Uterus (tissue), 4 donors: ENCODE measurements around the gene LMBR1. TPM values are rescaled to one million over a fixed set of nuclear protein-coding genes. Genes with fewer than 3 reads are reported as not detected.
"Not testable (repeated sequence)": the region's sequence is repeated elsewhere in the genome, so short reads cannot be mapped to it uniquely, and the experiment has no call there.

Experiments used
- DNase-seq, 2 donors: peaks; one replicate each; pipeline ENCODE4 v3.0.0-alpha.2; 2019 to 2020
- H3K27ac ChIP-seq, 2 donors: fragments of 200-600 bp; sonication (generic); 1 replicate in 1 of 2; 2 replicates in 1 of 2; pipeline ENCODE4 v1.5.1; 2016 to 2018
- H3K27me3 ChIP-seq, 2 donors: fragments of 200-600 bp; sonication (generic); one replicate each; pipeline ENCODE4 v1.5.1; 2018 to 2019; ENCODE audit warnings: control low read depth in 1 of 2
- H3K36me3 ChIP-seq, 2 donors: fragments of 200-600 bp; sonication (generic); one replicate each; pipeline ENCODE4 v1.5.1; 2019; ENCODE audit warnings: control low read depth in 1 of 2
- H3K4me1 ChIP-seq, 2 donors: fragments of 200-600 bp; sonication (generic); one replicate each; pipeline ENCODE4 v1.5.1; 2018 to 2019; ENCODE audit warnings: control low read depth in 1 of 2
- H3K4me3 ChIP-seq, 2 donors: fragments of 200-600 bp; sonication (generic); 1 replicate in 1 of 2; 2 replicates in 1 of 2; pipeline ENCODE4 v1.5.1; 2018 to 2019; ENCODE audit warnings: mild to moderate bottlenecking in 1 of 2
- H3K9me3 ChIP-seq, 2 donors: fragments of 200-600 bp; sonication (generic); one replicate each; pipeline ENCODE4 v1.5.1; 2019; ENCODE audit warnings: control low read depth in 1 of 2
- POLR2A ChIP-seq, 2 donors: fragments of 450-650 bp; IDR thresholded peaks; one replicate each; pipeline ENCODE4 v1.6.1; 2016; ENCODE audit warnings: antibody characterized with exemption in 2 of 2, mild to moderate bottlenecking in 1 of 2, moderate library complexity in 1 of 2
- intact Hi-C: fragments of 100-400 bp; cut with DNase I; formaldehyde crosslinking; loops from one replicate; pipeline ENCODE4 v1.15.1; 2023; ENCODE audit warnings: low total_unique reads
- total RNA-seq, 4 donors: library from RNA; depleted of rRNA in 3 of 4; stranded (reverse); fragments of >200 nt in 3 of 4; gene quantifications; one replicate each; pipeline versions ENCODE4 v1.1.0 to v1.2.4, GENCODE V29; 2014 to 2023
- TF ChIP-seq, protein P1 (sequence below), 4 experiments: fragments of 200-600 bp in 2 of 4; fragments of 450-650 bp in 2 of 4; sonication (generic) in 2 of 4; IDR thresholded peaks; one replicate each; pipeline ENCODE4 v1.5.1; 2016 to 2019; ENCODE audit warnings: antibody characterized with exemption in 4 of 4, mild to moderate bottlenecking in 2 of 4, moderate library complexity in 1 of 4
- donor health status: DM: yes; HTN: yes; CAD: no.

The LMBR1 gene
- total RNA-seq, 4 donors from 2014 or later: 54.4 to 1,378 (median 140) TPM

DNA sequence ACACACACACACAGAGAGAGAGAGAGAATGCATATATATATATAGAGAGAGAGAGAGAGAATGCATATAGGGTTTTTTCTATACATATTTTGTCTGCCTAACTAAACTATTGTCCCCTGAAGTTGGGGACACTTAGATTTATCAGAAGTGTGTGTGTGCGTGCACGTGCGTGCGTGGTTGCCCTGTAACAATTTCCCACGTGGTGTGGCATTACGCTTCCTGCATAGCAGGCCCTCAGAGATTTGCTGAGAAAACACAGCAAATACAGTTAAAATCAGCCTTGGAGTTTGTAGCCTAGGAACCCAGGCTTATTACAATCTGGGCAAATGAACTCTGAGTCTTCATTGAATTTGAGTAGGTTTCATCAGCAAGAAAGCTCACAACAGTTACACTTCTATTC lies 237.7 kb downstream of the LMBR1 start:
- H3K9me3 ChIP-seq: no peaks in the 10 kb centered on the region
- DNase-seq: no peak
- no peaks in the 10 kb centered on the region for H3K36me3 ChIP-seq
- no peaks in the 10 kb centered on the region for H3K4me1 ChIP-seq
- H3K27ac ChIP-seq: no peak overlapping the region
- peaks cover 0 to 3% of the 10 kb centered on the region in 2 donors for H3K27me3 ChIP-seq
- TF ChIP-seq, protein P1, sequence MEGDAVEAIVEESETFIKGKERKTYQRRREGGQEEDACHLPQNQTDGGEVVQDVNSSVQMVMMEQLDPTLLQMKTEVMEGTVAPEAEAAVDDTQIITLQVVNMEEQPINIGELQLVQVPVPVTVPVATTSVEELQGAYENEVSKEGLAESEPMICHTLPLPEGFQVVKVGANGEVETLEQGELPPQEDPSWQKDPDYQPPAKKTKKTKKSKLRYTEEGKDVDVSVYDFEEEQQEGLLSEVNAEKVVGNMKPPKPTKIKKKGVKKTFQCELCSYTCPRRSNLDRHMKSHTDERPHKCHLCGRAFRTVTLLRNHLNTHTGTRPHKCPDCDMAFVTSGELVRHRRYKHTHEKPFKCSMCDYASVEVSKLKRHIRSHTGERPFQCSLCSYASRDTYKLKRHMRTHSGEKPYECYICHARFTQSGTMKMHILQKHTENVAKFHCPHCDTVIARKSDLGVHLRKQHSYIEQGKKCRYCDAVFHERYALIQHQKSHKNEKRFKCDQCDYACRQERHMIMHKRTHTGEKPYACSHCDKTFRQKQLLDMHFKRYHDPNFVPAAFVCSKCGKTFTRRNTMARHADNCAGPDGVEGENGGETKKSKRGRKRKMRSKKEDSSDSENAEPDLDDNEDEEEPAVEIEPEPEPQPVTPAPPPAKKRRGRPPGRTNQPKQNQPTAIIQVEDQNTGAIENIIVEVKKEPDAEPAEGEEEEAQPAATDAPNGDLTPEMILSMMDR (IDR thresholded peaks at IDR 0.05): no peak
- no peak for TF ChIP-seq POLR2A (IDR thresholded peaks at IDR 0.05)
- intact Hi-C loops: no loop called here
- no peak overlapping the region for H3K4me3 ChIP-seq

DNA sequence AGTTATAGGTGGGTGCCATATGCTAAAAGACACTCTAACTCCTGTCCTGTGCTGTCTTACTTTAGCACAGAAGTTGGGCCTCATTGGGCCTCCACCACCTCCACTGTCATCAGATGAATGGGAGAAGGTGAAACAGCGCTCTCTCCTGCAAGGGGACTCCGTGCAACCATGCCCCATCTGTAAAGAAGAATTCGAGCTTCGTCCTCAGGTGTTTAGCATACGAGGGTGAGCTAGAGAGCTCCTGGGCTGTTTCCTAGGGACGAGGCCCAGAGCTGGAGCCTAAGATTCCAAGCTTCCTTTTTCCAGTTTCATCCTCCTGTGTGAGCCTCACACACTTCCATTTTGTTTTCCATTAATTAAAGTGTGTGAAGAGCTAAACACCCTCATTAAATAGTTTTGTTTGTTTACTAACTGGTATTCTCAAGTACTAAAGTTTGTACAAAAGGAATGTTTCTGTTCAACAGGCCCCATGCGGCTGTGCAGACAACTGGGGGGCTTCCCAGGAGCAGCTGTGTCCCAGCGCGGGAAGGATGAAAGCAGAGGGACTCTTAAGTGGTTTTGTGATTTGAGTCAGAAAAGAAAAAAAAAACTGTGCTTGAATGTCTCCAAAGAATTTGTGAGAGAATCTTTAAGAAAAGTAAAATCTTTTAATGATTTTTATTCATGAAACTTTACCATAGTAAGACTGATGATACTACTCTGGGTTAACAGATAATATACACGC lies 238.3 kb downstream of the LMBR1 start:
- intact Hi-C loops: no loop called here
- Histone ChIP-seq H3K4me3 (no peak overlapping the region), H3K9me3 (no peaks in the 10 kb centered on the region), H3K4me1 (no peaks in the 10 kb centered on the region), H3K27ac (no peak overlapping the region), H3K27me3 (peaks cover 0 to 3% of the 10 kb centered on the region in 2 donors), H3K36me3 (no peaks in the 10 kb centered on the region)
- TF ChIP-seq POLR2A (IDR thresholded peaks at IDR 0.05): no peak
- TF ChIP-seq, protein P1 (IDR thresholded peaks at IDR 0.05): no peak
- no peak for DNase-seq

DNA sequence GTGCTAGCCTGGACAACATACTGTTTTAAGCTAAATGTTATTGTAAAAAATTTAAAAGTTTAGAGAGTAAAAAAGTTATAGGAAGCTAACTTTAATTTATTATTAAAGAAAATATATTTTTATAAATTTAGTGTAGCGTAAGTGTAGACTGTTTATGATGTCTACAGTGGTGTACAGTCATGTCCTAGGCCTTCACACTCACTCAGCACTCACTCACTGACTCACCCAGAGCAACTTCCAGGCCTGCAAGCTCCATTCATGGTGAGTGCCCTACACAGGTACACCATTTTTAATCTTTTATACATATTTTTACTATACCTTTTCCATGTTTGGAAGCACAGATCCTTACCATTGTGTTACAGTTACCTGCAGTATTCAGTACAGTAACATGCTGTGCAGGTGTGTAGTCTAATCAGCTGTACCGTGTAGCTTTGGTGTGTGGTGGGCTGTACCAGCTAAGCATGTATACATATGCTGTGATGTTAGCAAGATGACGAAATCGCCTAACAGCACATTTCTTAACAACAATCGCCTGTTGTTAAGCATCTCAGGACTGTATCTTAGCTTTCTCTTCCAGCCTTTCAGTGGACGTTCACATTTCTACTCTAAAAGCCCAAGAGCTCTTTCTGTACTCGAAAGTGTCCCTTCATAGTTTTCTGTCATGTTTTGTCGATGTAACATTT lies 240.0 kb downstream of the LMBR1 start:
- H3K4me1 ChIP-seq: no peaks in the 10 kb centered on the region
- TF ChIP-seq, protein P1 (IDR thresholded peaks at IDR 0.05): no peak
- TF ChIP-seq POLR2A (IDR thresholded peaks at IDR 0.05): no peak
- H3K4me3 ChIP-seq: no peak overlapping the region
- intact Hi-C loops: no loop called here
- no peak overlapping the region for H3K27ac ChIP-seq
- H3K27me3 ChIP-seq: peaks cover 0 to 3% of the 10 kb centered on the region in 2 donors
- DNase-seq: no peak
- H3K9me3 ChIP-seq: no peaks in the 10 kb centered on the region
- no peaks in the 10 kb centered on the region for H3K36me3 ChIP-seq

DNA sequence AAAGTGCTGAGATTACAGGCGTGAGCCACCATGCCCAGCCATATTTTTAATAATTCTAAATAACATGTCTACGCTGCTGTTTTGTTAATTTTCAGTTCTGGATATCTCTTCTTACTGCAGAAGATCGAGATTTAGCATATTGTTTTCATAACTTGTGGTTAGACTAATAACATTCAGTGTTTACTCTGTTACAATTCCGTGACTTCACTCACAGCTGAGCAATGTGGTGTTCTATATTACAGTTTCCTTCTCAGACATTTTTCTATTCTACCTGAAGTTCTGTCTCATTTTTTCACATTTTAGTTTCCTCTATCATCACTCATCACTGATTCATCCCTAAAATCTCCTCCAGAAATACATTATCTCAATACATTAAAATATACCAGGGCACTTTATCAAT lies 241.5 kb downstream of the LMBR1 start:
- Histone ChIP-seq H3K4me3 (no peak overlapping the region), H3K27ac (no peak overlapping the region), H3K4me1 (no peaks in the 10 kb centered on the region), H3K36me3 (no peaks in the 10 kb centered on the region), H3K27me3 (peaks cover 0 to 3% of the 10 kb centered on the region in 2 donors), H3K9me3 (no peaks in the 10 kb centered on the region)
- DNase-seq: no peak
- TF ChIP-seq, protein P1 (IDR thresholded peaks at IDR 0.05): no peak
- no peak for TF ChIP-seq POLR2A (IDR thresholded peaks at IDR 0.05)
- intact Hi-C loops: no loop called here

DNA sequence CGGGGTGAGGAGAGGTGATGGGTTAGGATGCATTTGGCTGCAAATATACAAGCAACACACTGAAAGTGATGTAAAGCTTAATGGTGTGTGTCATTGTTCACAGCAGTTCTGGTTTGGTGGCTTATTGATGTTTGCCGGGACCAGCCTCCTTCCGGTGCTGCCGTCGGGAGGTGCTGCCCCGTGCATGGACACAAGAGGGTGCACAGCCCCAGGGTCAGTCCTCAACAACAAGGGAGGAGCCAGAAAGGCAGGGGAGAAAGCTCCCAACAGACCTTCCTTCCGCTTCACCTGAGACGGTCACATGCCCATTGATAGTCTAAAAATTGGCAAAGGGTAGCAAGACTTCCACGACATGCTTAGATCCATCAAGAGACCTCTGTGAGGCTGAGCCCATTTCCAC lies 242.9 kb downstream of the LMBR1 start:
- no peaks in the 10 kb centered on the region for H3K9me3 ChIP-seq
- intact Hi-C loops: no loop called here

DNA sequence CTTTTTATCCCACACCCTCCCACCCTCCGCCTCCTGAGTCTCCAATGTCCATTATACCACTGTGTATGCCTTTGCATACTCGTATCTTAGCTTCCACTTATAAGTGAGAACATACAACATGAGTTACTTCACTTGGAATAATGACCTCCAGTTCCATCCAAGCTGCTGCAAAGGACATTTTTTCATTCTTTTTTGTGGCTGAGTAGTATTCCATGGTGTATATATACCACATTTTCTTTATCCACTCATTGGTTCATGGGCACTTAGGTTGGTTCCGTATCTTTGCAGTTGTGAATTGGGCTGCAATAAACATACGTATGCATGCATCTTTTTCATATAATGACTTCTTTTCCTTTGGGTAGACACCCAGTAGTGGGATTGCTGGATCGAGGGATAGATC lies 245.7 kb downstream of the LMBR1 start:
- H3K36me3 ChIP-seq, intact Hi-C loops, DNase-seq, H3K27me3 ChIP-seq, H3K9me3 ChIP-seq, H3K27ac ChIP-seq, H3K4me3 ChIP-seq, H3K4me1 ChIP-seq: not testable (repeated sequence)

More for the DNA sequence above, 242.9 kb downstream of the LMBR1 start:
- no peak overlapping the region for H3K27ac ChIP-seq
- TF ChIP-seq, protein P1 (IDR thresholded peaks at IDR 0.05): no peak
- no peak for TF ChIP-seq POLR2A (IDR thresholded peaks at IDR 0.05)
- H3K36me3 ChIP-seq: no peaks in the 10 kb centered on the region
- H3K27me3 ChIP-seq: peaks cover 0 to 3% of the 10 kb centered on the region in 2 donors
- H3K4me3 ChIP-seq: no peak overlapping the region
- H3K4me1 ChIP-seq: no peaks in the 10 kb centered on the region
- DNase-seq: no peak
